GM21367 (cell line): ENCODE measurements around the gene SLC26A6.

Experiments
- ATAC-seq: cut with Tn5 transposase; IDR thresholded peaks from one replicate; pipeline ENCODE4 v1.9.1; 2021; ENCODE audit not compliant: unreplicated experiment

Gene SLC26A6

DNA sequence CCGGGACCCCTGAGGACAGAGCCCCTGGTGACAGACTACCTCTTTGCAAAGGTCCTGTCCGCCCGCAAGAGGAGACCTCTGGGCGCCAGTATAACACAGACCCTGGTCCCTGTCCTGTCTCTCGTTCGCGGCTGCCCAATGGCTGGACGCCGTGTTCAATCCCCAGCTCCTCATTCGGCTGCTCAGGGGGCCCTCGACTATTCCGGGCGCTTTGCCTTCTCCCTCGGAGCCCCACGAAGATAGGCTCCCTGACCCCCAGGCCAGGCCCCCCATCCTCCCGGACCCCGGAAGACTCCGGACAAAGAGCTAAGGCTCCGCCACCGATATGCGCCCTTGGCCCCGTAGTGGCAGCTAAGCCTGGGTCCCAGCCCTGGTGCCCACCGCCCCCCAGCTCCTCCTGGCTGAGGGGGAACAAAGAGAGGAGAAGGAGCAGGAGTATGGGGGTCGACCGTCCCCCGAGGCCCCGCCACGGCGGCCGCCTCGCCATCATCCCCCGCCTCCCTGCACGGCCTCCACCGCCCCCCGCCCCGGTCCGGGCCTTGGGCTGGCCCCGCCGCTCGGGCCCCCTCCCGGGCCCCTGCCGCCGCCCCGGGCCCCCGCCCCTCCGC lies 27.0 kb upstream of the SLC26A6 start:
- ATAC-seq, result no peak

DNA sequence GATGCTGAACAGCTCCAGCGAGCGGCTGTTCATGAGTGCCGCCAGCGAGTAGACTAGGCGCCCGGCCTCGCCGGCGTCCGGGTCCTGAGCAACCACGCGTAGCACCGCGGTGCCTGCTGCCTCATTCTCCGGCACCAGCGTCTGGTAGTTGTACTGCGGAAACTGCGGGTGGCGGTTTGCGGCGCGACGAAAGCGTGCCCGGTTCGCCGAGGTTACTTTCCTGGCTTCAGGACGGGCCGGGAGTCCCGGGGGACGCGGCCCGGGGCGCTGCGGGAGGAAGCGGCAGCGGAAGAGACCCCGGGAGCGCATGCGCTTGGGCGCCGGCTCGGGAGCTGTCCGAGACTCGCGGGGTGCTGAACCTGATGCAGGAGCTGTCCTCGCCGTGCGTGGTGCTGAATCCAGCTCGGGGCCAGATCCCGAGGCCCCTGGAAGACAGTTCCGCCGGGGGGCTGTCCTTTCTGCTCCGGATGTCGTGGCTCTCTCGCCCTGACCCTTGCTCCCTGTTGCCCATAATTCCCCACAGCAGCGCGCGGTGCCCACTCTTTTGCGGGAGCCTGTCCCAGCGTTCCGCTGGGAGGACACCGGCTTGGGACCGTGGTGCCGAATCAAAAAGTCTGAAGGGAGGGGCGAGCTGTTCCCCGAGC lies 26.4 kb upstream of the SLC26A6 start:
- ATAC-seq, result no peak

DNA sequence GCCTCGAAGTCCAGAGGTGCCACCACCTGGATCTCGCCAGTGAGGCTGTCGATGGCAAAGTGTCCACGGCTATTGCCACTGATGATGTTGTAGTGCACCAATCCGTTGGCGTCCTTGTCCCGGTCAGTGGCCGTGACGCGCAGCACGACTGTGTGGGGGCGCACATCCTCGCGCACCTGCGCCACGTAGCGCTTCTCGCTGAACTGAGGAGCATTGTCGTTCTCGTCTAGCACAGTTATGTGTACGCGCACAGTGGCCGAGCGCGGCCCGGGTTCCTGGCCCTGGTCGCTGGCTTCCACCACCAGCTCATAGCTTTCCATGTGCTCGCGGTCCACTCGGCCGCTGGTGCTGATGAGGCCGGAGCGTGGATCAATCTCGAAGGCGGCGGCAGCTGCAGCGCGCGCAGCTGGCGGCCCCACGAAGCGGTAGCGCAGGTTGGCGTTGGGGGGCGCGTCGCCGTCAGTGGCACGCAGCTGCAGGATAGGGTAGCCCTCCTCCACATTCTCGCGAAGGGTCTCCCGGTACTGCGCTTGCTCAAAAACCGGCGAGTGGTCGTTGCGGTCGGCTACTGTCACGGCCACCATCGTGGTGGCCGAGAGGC lies 25.6 kb upstream of the SLC26A6 start:
- no peak for ATAC-seq

- ATAC-seq, result no peak
Observed at GRCh38 chr3:48656841-48657281, 21.6 kb upstream of the SLC26A6 start.

DNA sequence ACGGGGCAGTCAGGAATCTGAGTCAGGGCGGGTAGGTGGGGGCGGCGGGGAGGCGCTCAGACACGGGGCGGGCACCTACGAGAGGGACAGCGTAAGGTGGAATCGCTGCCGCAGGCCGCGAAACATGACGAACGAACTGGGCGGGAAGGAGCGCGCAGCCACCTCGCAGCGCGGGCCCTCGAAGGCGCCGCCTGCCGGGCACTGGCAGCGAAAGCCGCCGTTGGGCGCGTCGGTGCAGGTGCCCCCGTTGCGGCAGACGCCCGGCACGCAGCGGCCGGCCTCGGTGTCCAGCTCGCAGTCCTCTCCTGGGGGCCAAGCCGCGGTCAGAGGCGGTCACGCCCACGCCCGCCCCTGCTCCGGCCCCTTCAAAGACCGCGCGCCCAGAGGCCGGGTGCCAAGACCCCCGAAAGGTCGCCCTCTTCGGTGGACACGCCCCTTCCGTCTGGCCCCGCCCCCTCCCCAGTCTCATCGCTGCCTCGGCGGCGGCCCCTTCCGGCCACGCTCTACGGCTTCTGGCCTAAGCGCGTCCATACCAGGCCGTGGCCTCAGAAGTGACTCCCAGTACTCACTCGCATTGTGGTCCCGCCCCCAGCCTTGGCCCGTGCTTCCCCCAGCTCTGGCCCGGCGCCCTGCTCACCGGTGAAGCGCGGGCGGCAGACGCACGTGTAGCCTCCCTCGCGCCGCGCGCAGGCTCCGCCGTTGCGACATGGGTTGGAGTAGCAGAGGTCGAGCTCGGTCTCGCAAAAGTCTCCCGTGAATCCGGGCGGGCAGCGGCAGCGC lies 21.0 kb upstream of the SLC26A6 start:
- no peak for ATAC-seq

DNA sequence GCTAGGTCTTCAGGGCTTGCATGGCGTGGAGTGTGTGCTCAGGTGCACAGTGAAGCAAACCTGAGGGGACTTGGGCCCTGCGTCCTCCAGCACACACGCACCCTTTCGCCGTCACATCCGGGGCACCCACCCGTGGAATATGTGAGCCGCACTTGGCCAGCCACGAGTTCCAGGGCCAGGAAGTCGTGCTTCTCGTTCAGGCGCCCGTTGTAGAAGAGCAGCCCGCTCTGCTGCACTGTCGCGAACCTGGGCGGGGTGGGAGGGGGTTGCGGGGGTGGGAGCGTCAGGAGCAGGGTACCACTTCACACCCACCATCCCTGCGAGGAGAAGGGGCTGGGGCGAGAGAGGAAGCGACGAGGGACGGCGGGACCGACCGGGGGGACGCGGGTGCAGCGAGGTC lies 20.3 kb upstream of the SLC26A6 start:
- no peak for ATAC-seq

DNA sequence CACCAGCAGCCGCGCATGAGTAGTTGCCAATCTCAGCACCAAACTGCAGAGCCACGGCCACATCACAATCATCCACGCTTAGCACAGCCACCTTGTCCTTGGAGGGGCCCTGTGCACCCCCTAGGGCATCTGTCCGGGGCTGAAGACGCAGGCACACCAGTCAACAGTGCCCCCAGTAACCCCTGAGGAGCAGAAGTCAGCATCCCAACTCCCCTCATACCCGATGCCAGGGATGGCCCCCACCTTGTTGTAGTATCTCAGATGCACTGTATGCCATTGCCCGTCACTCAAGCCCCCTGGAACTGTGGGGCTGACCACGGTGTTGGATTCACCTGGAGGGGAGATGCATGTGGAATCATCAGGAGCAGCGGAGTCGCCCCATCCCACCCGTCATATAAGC lies 19.8 kb upstream of the SLC26A6 start:
- no peak for ATAC-seq

- ATAC-seq, result no peak
Observed at GRCh38 chr3:48652923-48653715, 17.9 kb upstream of the SLC26A6 start.

GRCh38 chr3:48651771-48652170 lies 16.5 kb upstream of the SLC26A6 start:
- ATAC-seq, result no peak

GRCh38 chr3:48650723-48651122 lies 15.5 kb upstream of the SLC26A6 start:
- no peak for ATAC-seq

GRCh38 chr3:48648188-48648850 lies 13.1 kb upstream of the SLC26A6 start:
- ATAC-seq, result no peak

- no peak for ATAC-seq
Observed at GRCh38 chr3:48647714-48648113, 12.5 kb upstream of the SLC26A6 start.

GRCh38 chr3:48644898-48645760 lies 9.9 kb upstream of the SLC26A6 start:
- no peak for ATAC-seq

GRCh38 chr3:48642605-48643004 lies 7.3 kb upstream of the SLC26A6 start:
- ATAC-seq, result no peak

DNA sequence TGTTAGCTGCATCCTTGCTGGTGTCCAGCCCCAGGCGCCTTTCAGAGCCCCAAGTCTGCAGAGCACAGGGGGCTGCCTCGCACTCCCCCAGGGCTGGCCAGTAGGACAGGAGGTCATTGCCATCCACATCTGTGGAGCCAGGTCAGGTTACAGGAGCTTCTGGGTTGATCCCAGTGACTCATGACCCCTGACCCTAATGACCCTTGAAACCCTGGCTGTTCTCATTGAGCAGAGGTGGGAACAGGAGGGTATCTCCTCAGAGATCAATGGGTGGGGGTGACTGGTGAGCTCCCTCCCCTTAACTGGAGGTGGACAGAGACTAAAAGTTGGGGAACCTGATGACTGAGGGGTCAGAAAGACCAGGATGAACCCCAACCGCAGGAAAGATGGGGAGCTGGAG lies 6.1 kb upstream of the SLC26A6 start:
- no peak for ATAC-seq

DNA sequence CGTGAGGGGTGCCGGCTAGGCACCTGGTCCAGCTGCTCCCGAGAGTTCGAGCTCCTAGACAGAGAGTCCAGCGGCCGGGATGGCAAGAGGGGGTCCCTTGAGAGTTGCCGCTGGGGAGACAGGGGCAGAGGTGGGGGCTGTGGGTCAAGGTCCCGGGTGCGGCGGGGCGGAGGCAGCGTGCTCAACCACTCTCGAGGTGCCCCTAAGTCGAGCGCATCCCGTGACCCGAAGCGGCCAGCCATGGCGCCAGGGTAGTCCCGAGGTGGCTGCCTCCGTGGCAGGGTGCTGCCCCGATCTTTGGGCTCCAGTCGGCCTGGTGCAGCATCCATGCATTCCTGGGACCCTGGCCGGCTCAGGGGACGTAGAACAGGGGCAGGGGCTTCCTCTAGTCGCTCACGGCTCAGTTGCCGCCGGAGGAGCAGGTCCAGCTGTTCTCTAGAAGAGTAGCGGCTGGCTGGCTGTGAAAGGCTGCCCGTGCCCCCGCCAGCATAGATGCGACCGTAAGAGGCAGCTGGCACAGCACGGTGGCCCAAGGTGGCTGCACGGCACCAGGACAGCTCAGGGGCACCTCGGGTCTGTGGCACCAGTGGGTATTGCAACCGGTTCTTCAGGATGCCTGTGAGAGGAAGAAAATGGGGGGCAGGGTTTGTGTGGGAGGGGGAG lies 4.8 kb upstream of the SLC26A6 start:
- ATAC-seq, result no peak

DNA sequence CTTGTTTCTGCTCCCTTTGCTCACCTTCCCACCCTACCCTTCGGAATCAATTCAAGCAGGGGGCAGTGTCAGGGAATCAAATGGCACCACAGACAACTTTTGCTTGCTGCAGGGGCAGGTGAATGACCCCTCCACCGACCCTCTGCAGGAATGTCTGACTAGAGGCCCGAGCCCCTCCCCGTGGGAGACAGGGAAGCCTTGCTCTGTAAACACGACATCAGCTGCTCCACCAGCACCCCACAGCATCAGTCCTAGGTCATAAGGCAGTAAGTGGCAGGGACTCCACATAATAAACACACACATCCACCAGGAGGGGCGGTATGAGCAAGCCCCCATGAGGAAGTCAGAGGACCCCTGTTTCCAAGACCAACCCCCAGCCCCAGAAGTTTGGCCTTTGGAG lies 2.0 kb upstream of the SLC26A6 start:
- ATAC-seq, result no peak

GRCh38 chr3:48636149-48636655 lies 941 bp upstream of the SLC26A6 start:
- no peak for ATAC-seq
